Tracheal epithelial cell (primary cell): ENCODE measurements around the gene SETD1A. TPM values are rescaled to one million over a fixed set of nuclear protein-coding genes. Genes with fewer than 3 reads are reported as not detected.

Source experiments
- total RNA-seq: library from RNA; depleted of rRNA; stranded (reverse); fragments of >200 nt; gene quantifications from 2 replicates; pipeline ENCODE4 v1.2.1, GENCODE V29; 2014

SETD1A gene
- 0.96 and 1.5 TPM in 2 replicates for total RNA-seq

GRCh38 chr16:30957456-30958174, at the start of gene SETD1A:
TSS of gene SETD1A (plus strand) at chr16:30957754. CDS start at chr16:30958732, 978 bp downstream.

GRCh38 chr16:30923554-30924075, 33.9 kb upstream of the SETD1A start, which contains the start of gene FBXL19:
TSS of gene FBXL19 (plus strand) at chr16:30923572. CDS start at chr16:30925755, 2,183 bp downstream.

GRCh38 chr16:30948667-30949649, 8.6 kb upstream of the SETD1A start, which contains the start of gene ORAI3:
TSS of gene ORAI3 (plus strand) at chr16:30949068. CDS start at chr16:30949290, 222 bp downstream.

GRCh38 chr16:30984669-30985400, 27.3 kb downstream of the SETD1A start, which contains the start of gene HSD3B7:
TSS of gene HSD3B7 (plus strand) at chr16:30985207. CDS start at chr16:30985659, 452 bp downstream.

GRCh38 chr16:31010585-31011325, 53.2 kb downstream of the SETD1A start, which contains the start of gene STX1B:
TSS of gene STX1B (minus strand) at chr16:31010638. CDS start at chr16:31010396, 242 bp downstream.

GRCh38 chr16:31032736-31033708, 75.5 kb downstream of the SETD1A start, which contains the start of gene STX4:
TSS of gene STX4 (plus strand) at chr16:31033558. CDS start at chr16:31033806, 248 bp downstream.

Other genes starting within 250 kb of the SETD1A start
- 9.6 and 16.1 TPM in 2 replicates for gene PHKG2, start 209.3 kb upstream of the SETD1A start, total RNA-seq
- 1.4 TPM in 1 of 2 replicates, not detected in the other for gene CFAP119, start 195.7 kb upstream of the SETD1A start, total RNA-seq
- 50.3 and 56.6 TPM in 2 replicates for gene RNF40, start 195.4 kb upstream of the SETD1A start, total RNA-seq
- 5.5 and 6.6 TPM in 2 replicates for gene ZNF629, start 170.5 kb upstream of the SETD1A start, total RNA-seq
- 28.8 and 34.7 TPM in 2 replicates for gene BCL7C, start 63.7 kb upstream of the SETD1A start, total RNA-seq
- gene CTF1, start 61.1 kb upstream of the SETD1A start, total RNA-seq, result 0.64 and 0.96 TPM in 2 replicates
- 16.2 and 30.6 TPM in 2 replicates for gene FBXL19, start 34.2 kb upstream of the SETD1A start, total RNA-seq
- gene ORAI3, start 8.7 kb upstream of the SETD1A start, total RNA-seq, result 24.3 and 48.8 TPM in 2 replicates
- gene HSD3B7, start 27.5 kb downstream of the SETD1A start, total RNA-seq, result 14.1 and 25.5 TPM in 2 replicates
- gene STX1B, start 52.9 kb downstream of the SETD1A start, total RNA-seq, result 0.72 TPM in 1 of 2 replicates, not detected in the other
- 7.5 and 13.3 TPM in 2 replicates for gene STX4, start 75.8 kb downstream of the SETD1A start, total RNA-seq
- gene ZNF668, start 116.5 kb downstream of the SETD1A start, total RNA-seq, result 6.4 and 7.0 TPM in 2 replicates
- gene ZNF646, start 116.7 kb downstream of the SETD1A start, total RNA-seq, result 11.3 and 12.8 TPM in 2 replicates
- 0.64 and 0.96 TPM in 2 replicates for gene PRSS53, start 131.2 kb downstream of the SETD1A start, total RNA-seq
- 41.1 and 75.7 TPM in 2 replicates for gene VKORC1, start 137.0 kb downstream of the SETD1A start, total RNA-seq
- 11.7 and 20.7 TPM in 2 replicates for gene BCKDK, start 150.6 kb downstream of the SETD1A start, total RNA-seq
- 52.3 and 61.0 TPM in 2 replicates for gene KAT8, start 159.9 kb downstream of the SETD1A start, total RNA-seq
- 31.5 and 33.0 TPM in 2 replicates for gene PRSS8, start 178.0 kb downstream of the SETD1A start, total RNA-seq
- 1.9 and 2.8 TPM in 2 replicates for gene PRSS36, start 192.3 kb downstream of the SETD1A start, total RNA-seq
- 19.6 and 40.7 TPM in 2 replicates for gene FUS, start 222.4 kb downstream of the SETD1A start, total RNA-seq
- 235 and 267 TPM in 2 replicates for gene PYCARD, start 245.0 kb downstream of the SETD1A start, total RNA-seq